ENCODE results near the gene SLC4A1. TPM values are rescaled to one million over a fixed set of nuclear protein-coding genes. Genes with fewer than 3 reads are reported as not detected.

The SLC4A1 gene
- total RNA-seq, 1 experiment from 2014 or later, result not detected

DNA sequence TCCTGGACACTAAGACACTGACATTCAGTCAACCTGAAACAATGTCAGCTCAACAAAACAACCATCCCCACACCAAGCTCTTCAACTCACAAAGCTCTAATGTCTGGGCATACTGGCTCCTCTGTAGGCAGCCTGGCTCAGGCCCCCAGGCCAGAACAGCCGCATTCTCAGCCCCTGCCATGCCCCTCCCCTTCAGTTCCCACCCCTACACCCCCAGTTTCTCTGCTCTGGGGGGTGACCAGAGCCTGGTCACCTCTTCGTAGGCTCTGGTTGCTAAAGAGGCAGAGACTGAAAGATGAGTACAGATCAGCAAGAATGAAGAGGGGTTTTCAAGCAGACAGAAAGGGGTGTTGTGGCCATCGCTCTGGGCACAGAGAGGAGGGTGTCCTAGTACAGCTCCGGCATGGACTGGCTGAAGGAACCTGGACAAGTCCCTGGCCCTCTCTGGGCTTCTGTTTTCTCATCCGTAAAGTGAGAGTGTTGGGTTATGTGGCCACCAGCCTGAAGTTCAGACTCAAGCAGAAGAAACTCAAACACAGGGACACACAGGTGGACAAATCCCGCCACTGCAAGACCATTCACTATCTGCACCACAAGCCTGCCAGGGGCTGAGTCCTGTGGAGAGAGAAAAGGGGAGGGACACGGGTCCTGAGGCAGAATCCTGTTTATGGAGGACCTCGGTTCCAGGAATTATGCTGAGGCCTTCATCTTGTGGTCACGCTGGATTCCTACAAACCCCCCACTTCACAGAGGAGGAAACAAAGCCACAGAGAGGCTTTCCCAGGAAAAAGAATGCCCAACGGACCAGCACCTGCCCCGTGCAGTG lies 987 bp upstream of the SLC4A1 start:
- DNase-seq (ENCODE audit: low spot score) (no peak), ATAC-seq (no peak)
- Mint-ChIP-seq H3K27ac (no peak overlapping the region), H3K36me3 (no peaks in the 10 kb centered on the region), H3K9me3 (no peaks in the 10 kb centered on the region), H3K27me3 (ENCODE audit: low read depth) (no peaks in the 10 kb centered on the region; the same call in 1 of the 2 replicates), H3K4me3 (no peak overlapping the region), H3K4me1 (peaks cover 14% of the 10 kb centered on the region)
- ChIA-PET CTCF (interaction anchor here (1.0 kb wide), 1 partner anchor 94 kb away, joined by 3 read pairs; the partner anchor contains the start of gene FAM171A2), POLR2A (no interaction called here)
- TF ChIP-seq FOXJ3 (CRISPR knock-in tag; IDR thresholded peaks at IDR 0.05; ENCODE audit: borderline replicate concordance), result no peak
- TF ChIP-seq, protein P1, sequence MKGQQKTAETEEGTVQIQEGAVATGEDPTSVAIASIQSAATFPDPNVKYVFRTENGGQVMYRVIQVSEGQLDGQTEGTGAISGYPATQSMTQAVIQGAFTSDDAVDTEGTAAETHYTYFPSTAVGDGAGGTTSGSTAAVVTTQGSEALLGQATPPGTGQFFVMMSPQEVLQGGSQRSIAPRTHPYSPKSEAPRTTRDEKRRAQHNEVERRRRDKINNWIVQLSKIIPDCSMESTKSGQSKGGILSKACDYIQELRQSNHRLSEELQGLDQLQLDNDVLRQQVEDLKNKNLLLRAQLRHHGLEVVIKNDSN (CRISPR knock-in tag; IDR thresholded peaks at IDR 0.05), result no peak
- TF ChIP-seq ZNF232 (CRISPR knock-in tag; IDR thresholded peaks at IDR 0.05), result no peak
- TF ChIP-seq, protein P2, sequence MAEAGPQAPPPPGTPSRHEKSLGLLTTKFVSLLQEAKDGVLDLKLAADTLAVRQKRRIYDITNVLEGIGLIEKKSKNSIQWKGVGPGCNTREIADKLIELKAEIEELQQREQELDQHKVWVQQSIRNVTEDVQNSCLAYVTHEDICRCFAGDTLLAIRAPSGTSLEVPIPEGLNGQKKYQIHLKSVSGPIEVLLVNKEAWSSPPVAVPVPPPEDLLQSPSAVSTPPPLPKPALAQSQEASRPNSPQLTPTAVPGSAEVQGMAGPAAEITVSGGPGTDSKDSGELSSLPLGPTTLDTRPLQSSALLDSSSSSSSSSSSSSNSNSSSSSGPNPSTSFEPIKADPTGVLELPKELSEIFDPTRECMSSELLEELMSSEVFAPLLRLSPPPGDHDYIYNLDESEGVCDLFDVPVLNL (CRISPR knock-in tag; IDR thresholded peaks at IDR 0.05; ENCODE audit: borderline replicate concordance, low read depth), result no peak
- TF ChIP-seq SMAD3 (CRISPR knock-in tag; IDR thresholded peaks at IDR 0.05; ENCODE audit: borderline replicate concordance), result no peak
- TF ChIP-seq, protein P3, sequence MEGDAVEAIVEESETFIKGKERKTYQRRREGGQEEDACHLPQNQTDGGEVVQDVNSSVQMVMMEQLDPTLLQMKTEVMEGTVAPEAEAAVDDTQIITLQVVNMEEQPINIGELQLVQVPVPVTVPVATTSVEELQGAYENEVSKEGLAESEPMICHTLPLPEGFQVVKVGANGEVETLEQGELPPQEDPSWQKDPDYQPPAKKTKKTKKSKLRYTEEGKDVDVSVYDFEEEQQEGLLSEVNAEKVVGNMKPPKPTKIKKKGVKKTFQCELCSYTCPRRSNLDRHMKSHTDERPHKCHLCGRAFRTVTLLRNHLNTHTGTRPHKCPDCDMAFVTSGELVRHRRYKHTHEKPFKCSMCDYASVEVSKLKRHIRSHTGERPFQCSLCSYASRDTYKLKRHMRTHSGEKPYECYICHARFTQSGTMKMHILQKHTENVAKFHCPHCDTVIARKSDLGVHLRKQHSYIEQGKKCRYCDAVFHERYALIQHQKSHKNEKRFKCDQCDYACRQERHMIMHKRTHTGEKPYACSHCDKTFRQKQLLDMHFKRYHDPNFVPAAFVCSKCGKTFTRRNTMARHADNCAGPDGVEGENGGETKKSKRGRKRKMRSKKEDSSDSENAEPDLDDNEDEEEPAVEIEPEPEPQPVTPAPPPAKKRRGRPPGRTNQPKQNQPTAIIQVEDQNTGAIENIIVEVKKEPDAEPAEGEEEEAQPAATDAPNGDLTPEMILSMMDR (IDR thresholded peaks at IDR 0.05), result no peak
- no peak for TF ChIP-seq JUN (CRISPR knock-in tag; IDR thresholded peaks at IDR 0.05)
- TF ChIP-seq RELA (CRISPR knock-in tag; IDR thresholded peaks at IDR 0.05; ENCODE audit: borderline replicate concordance), result no peak
- TF ChIP-seq ZNF138 (CRISPR knock-in tag; conservative IDR thresholded peaks at IDR 0.05), result no peak
- TF ChIP-seq SP1 (CRISPR knock-in tag; conservative IDR thresholded peaks at IDR 0.05), result no peak
- TF ChIP-seq, protein P4, sequence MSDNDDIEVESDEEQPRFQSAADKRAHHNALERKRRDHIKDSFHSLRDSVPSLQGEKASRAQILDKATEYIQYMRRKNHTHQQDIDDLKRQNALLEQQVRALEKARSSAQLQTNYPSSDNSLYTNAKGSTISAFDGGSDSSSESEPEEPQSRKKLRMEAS (CRISPR knock-in tag; IDR thresholded peaks at IDR 0.05), result no peak
- no peak for TF ChIP-seq FOXP1 (CRISPR knock-in tag; IDR thresholded peaks at IDR 0.05; ENCODE audit: borderline replicate concordance)
- no peak for TF ChIP-seq EMX1 (CRISPR knock-in tag; IDR thresholded peaks at IDR 0.05)
- TF ChIP-seq, protein P5, sequence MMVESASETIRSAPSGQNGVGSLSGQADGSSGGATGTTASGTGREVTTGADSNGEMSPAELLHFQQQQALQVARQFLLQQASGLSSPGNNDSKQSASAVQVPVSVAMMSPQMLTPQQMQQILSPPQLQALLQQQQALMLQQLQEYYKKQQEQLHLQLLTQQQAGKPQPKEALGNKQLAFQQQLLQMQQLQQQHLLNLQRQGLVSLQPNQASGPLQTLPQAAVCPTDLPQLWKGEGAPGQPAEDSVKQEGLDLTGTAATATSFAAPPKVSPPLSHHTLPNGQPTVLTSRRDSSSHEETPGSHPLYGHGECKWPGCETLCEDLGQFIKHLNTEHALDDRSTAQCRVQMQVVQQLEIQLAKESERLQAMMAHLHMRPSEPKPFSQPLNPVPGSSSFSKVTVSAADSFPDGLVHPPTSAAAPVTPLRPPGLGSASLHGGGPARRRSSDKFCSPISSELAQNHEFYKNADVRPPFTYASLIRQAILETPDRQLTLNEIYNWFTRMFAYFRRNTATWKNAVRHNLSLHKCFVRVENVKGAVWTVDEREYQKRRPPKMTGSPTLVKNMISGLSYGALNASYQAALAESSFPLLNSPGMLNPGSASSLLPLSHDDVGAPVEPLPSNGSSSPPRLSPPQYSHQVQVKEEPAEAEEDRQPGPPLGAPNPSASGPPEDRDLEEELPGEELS (CRISPR knock-in tag; IDR thresholded peaks at IDR 0.05), result no peak
- TF ChIP-seq ZNF416 (CRISPR knock-in tag; IDR thresholded peaks at IDR 0.05), result no peak

DNA sequence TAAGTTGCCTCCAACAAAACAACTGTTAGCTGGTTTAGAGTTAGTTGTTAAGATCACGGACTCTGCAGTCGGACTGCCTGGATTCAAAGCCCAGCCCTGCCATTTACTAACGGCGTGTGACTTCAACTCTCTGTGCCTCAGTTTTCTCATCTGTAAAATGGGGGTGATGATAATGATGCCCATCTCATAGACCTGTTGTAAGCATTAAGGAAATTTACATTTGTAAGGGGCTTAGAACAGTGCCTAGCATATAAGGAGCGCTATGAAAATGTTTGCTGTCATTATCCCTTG lies 825 bp downstream of the SLC4A1 start:
- H3K36me3 Mint-ChIP-seq, result no peaks in the 10 kb centered on the region
- no peaks in the 10 kb centered on the region; the same call in 1 of the 2 replicates for H3K27me3 Mint-ChIP-seq (ENCODE audit: low read depth)

More for the DNA sequence above, 825 bp downstream of the SLC4A1 start:
- ChIA-PET POLR2A (no interaction called here), CTCF (no interaction called here)
- ATAC-seq, result no peak
- Mint-ChIP-seq H3K9me3 (no peaks in the 10 kb centered on the region), H3K27ac (no peak overlapping the region), H3K4me3 (no peak overlapping the region), H3K4me1 (no peaks in the 10 kb centered on the region)
- TF ChIP-seq ZNF121 (CRISPR knock-in tag; IDR thresholded peaks at IDR 0.05), result no peak
- TF ChIP-seq, protein P6, sequence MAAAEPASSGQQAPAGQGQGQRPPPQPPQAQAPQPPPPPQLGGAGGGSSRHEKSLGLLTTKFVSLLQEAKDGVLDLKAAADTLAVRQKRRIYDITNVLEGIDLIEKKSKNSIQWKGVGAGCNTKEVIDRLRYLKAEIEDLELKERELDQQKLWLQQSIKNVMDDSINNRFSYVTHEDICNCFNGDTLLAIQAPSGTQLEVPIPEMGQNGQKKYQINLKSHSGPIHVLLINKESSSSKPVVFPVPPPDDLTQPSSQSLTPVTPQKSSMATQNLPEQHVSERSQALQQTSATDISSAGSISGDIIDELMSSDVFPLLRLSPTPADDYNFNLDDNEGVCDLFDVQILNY (CRISPR knock-in tag; IDR thresholded peaks at IDR 0.05), result no peak
- TF ChIP-seq GTF2I (CRISPR knock-in tag; conservative IDR thresholded peaks at IDR 0.05), result no peak
- TF ChIP-seq FOXJ3 (CRISPR knock-in tag; IDR thresholded peaks at IDR 0.05; ENCODE audit: borderline replicate concordance), result no peak
- no peak for DNase-seq (ENCODE audit: low spot score)
